Stimulated activated naive CD4-positive, alpha-beta T cell treated with Interleukin-2 at 50 U/mL for 16 hours (primary cell): ENCODE data around the gene BNC2.

ENCODE experiments used
- DNase-seq: peaks from one replicate; lab custom pipeline; 2025; lab: John Stamatoyannopoulos, UW

BNC2 gene

GRCh38 chr9:16715404-16715803, 155.1 kb downstream of the BNC2 start:
- no peak for DNase-seq

GRCh38 chr9:16712787-16713186, 157.7 kb downstream of the BNC2 start:
- DNase-seq: no peak

GRCh38 chr9:16710888-16711287, 159.6 kb downstream of the BNC2 start:
- DNase-seq: no peak

GRCh38 chr9:16709924-16710323, 160.5 kb downstream of the BNC2 start:
- no peak for DNase-seq

- DNase-seq: no peak
Measured at GRCh38 chr9:16708656-16709435, 161.6 kb downstream of the BNC2 start.

GRCh38 chr9:16705111-16705604, 165.3 kb downstream of the BNC2 start:
- no peak for DNase-seq

- DNase-seq: no peak
Measured at GRCh38 chr9:16704116-16705110, 166.1 kb downstream of the BNC2 start.

GRCh38 chr9:16701347-16701746, 169.1 kb downstream of the BNC2 start:
- DNase-seq: no peak

GRCh38 chr9:16693616-16694015, 176.9 kb downstream of the BNC2 start:
- no peak for DNase-seq

- DNase-seq: no peak
Measured at GRCh38 chr9:16690628-16691027, 179.8 kb downstream of the BNC2 start.

GRCh38 chr9:16690205-16690604, 180.3 kb downstream of the BNC2 start:
- no peak for DNase-seq

GRCh38 chr9:16689351-16689938, 181.0 kb downstream of the BNC2 start:
- DNase-seq: no peak

GRCh38 chr9:16688814-16689213, 181.7 kb downstream of the BNC2 start:
- no peak for DNase-seq

- DNase-seq: no peak
Measured at GRCh38 chr9:16687678-16688369, 182.6 kb downstream of the BNC2 start.

- no peak for DNase-seq
Measured at GRCh38 chr9:16683326-16683725, 187.1 kb downstream of the BNC2 start.

- DNase-seq: no peak
Measured at GRCh38 chr9:16682273-16682672, 188.2 kb downstream of the BNC2 start.

GRCh38 chr9:16681652-16681987, 188.8 kb downstream of the BNC2 start:
- no peak for DNase-seq

GRCh38 chr9:16680975-16681651, 189.4 kb downstream of the BNC2 start:
- no peak for DNase-seq

- no peak for DNase-seq
Measured at GRCh38 chr9:16680541-16680940, 189.9 kb downstream of the BNC2 start.

- no peak for DNase-seq
Measured at GRCh38 chr9:16679327-16679821, 191.1 kb downstream of the BNC2 start.

- DNase-seq: no peak
Measured at GRCh38 chr9:16676519-16676918, 194.0 kb downstream of the BNC2 start.
